Glomerular endothelial cell (primary cell): ENCODE data around the gene HEXB. TPM values are rescaled to one million over a fixed set of nuclear protein-coding genes. Genes with fewer than 3 reads are reported as not detected.
"Not testable (repeated sequence)": the region's sequence is repeated elsewhere in the genome, so short reads cannot be mapped to it uniquely, and the experiment has no call there.

Source experiments
- DNase-seq: peaks from one replicate; pipeline ENCODE4 v3.0.0-alpha.2; 2011; ENCODE audit warnings: low read depth, low spot score; ENCODE audit errors: extremely low read depth
- total RNA-seq: library from RNA; depleted of rRNA; stranded (reverse); fragments of >200 nt; gene quantifications from 2 replicates; pipeline ENCODE4 v1.2.3, GENCODE V29; 2015

HEXB gene
- total RNA-seq, 1 donor from 2014 or later = 234 TPM

GRCh38 chr5:74657165-74657564 lies 27.9 kb upstream of the HEXB start:
- DNase-seq = no peak

- no peak for DNase-seq
These were observed 25.9 kb upstream of the HEXB start for GRCh38 chr5:74659172-74659571.

- no peak for DNase-seq
These were observed 24.9 kb upstream of the HEXB start for GRCh38 chr5:74660140-74660539.

DNA sequence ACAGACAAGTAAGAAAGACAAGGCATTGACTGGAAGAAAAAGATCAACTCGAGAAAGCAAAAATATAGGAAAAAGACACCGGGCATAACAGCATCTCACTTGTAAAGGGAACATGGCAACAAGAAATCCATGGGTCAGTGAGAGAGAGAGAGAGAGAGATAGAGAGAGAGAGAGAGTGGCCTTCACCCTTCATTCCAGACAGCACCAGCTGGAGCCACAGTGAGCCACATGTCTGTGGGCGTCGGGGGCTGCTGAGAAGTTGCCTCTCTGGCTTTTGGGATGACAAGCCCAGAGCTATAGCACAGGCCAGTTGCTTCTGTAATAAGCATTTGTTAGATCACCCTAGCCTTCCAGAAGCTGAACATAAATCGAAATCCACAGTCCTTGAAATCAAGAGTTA lies 24.2 kb upstream of the HEXB start:
- no peak for DNase-seq

GRCh38 chr5:74664551-74664950 lies 20.5 kb upstream of the HEXB start:
- DNase-seq = no peak

GRCh38 chr5:74665273-74665672 lies 19.8 kb upstream of the HEXB start:
- no peak for DNase-seq

DNA sequence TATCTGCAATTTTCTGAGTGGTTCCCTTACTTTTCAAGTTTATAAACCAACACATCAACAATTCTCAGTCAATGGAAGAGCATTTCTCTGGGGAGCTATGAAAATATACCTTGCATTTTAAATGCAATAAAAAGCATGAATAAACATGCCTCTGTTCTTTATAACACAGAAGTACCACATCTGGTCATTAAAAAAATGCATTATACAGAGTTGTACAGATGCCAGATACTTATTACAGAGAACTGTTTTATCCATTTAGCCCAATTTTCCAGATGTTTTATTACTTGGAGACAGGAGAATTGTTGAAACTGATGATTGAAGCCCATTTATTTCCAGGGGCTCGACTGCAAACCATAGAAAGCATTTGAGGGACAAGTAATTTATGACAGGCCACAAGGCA lies 19.2 kb upstream of the HEXB start:
- no peak for DNase-seq

DNA sequence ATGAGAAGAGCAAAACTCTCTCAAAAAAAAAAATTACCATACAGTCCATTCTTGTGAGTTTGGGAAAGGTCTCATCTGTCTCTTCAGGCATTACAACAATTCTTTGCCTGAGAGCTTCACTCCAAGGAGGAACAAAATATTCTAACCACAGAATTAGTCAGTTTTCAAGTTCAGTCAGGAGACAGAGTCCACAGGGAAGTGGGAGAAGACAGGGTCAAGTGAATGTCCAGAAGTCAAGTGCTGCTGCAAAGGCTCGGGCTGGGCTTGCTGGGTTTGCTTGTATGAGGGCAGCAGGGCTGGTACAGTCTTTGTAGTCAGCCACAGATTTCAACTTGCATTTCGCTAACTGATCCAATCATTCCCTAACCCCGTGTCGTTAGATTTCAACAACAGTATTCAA lies 17.6 kb upstream of the HEXB start:
- no peak for DNase-seq

GRCh38 chr5:74669821-74670220 lies 15.2 kb upstream of the HEXB start:
- DNase-seq = no peak

DNA sequence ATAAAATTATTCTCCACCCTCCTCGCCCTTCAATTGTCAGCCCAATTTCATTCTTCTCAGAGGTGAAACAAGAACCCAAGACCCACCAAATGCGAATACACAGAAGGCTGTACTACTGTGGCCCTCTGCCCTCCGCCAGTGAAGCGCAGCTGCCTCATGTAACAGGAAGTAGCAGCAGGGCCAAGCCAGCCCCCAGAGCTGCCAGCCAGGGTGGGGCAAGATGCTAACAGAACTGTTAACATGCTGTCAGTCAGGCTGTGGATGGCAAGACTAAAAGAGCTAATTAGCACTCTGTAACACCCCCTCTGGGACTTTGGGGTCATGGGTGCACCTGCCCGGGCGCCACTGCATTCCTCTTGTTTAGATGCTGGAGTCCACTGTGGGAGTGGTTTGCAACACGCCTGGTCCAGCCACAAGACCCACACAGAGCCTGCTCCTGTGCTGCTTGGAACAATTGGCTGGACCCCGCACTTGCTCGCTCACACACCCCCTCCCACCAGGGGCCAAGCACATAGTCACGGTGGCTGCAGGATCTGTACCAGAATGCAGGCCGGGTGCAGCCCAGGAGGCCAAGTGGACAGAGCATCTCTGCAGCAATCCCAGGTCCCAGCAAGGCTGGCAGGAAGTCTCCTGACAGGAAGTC lies 14.5 kb upstream of the HEXB start:
- no peak for DNase-seq

DNA sequence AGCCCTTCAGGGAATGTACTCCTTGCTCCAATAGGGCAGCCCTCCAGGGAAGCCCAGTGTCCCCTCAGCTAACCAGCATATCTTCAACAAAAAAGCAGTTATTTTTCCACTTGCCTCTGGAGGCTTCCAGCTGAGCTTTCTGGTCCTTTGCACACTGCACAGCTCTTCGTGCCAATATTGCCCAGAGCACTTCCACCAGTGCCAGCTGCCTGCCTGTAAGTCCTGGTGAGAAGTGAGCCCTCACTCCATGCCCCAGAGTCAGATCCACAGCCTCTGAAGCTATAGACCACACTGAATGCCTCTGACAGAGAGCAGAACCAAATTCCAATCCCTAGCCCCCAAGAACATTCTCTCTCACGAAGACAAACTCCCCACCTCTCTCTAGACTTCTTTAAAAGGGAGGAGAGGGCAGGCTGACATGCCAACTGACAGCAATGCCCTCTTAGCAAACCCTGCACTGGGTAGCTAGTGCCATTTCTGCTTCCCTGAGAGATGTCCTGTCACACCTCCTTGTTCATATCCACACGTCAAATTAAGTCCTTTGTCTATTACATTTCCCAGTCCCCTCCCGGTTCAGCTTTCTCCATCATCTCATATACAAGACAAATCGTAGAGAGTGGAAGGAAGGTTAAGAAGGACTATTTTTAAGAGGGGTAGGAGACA lies 12.7 kb upstream of the HEXB start:
- DNase-seq = no peak

DNA sequence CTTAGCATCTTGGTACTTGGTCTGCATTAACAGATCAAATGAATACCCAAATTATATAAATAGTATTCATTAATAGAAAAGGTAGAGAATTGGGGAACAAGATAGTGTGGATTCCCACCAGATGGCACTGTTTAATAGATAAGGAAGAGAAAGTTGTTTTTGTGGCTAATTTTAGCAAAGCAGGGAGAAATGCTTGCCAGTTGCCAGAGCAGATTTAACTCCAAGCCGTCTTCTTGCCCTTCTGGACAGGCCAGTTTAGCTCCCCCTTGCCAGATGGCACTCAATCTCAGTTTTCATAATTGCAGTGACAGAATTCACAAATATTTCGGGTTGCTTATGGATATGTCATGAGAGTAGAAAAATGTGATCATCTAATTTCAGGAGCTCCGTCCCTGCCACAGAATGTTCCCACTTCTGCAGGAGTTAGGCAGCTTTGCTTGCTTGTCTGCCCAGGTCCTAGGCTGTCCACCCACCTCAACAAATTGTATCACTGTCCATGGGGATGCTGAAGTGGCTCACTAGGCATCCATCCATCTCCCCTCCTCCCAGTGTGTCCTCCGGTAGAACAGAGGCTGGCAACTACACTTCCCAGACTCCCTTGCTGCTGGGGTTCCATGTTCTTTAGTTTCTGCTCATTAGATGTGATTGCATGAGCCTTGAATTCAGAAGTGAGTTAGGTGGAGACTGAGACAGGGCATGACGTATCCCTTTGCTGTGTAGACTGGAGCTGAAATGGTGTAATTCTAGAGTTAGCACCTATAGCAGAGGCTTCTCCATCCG lies 11.8 kb upstream of the HEXB start:
- no peak for DNase-seq

DNA sequence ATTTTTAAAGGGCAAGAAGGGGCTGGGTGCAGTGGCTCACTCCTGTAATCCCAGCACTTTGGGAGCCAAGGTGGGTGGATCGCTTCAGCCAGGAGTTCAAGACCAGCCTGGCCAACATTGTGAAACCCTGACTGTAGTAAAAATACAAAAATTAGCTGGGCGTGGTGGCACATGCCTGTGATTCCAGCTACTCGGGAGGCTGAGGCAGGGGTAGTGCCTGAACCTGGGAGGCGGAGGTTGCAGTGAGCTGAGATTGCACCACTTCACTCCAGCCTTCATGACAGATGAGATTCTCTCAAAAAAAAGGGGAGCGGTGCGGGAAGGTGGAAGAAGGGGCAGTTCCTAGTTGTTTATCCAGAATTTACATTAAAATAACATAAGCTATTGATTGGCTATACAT lies 8.6 kb upstream of the HEXB start:
- not testable (repeated sequence) for DNase-seq

DNA sequence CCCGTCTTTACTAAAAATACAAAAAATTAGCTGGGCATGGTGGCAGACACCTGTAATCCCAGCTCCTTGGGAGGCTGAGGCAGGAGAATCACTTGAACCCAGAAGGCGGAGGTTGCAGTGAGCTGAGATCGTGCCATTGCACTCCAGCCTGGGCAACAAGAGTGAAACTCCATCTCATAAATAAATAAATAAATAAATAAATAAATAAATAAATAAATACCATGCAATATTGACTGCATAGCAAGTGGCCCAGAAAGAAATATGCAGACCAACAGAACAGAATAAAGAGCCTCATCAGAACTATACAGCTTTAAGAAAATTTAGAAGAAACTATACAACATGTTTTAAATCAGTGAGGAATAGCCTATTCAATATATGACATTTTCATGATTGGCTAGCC lies 6.9 kb upstream of the HEXB start:
- DNase-seq = not testable (repeated sequence)

DNA sequence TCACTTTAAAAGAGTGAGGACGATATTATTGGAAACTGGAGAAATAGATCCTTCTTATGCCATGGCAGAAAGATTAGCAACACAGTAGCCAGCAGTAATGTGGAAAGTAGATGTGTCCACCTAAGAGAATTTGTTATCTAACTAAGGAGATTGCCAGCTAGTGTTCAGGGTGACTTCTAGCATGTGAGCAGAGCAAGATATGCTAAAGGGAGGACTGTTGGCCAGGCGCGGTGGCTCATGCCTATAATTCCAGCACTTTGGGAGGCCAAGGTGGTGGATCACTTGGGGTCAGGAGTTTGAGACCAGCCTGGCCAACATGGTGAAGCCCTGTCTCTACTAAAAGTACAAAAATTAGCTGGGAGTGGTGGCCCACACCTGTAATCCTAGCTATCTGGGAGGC lies 5.7 kb upstream of the HEXB start:
- DNase-seq = not testable (repeated sequence)

GRCh38 chr5:74679966-74680365 lies 5.1 kb upstream of the HEXB start:
- DNase-seq = no peak

DNA sequence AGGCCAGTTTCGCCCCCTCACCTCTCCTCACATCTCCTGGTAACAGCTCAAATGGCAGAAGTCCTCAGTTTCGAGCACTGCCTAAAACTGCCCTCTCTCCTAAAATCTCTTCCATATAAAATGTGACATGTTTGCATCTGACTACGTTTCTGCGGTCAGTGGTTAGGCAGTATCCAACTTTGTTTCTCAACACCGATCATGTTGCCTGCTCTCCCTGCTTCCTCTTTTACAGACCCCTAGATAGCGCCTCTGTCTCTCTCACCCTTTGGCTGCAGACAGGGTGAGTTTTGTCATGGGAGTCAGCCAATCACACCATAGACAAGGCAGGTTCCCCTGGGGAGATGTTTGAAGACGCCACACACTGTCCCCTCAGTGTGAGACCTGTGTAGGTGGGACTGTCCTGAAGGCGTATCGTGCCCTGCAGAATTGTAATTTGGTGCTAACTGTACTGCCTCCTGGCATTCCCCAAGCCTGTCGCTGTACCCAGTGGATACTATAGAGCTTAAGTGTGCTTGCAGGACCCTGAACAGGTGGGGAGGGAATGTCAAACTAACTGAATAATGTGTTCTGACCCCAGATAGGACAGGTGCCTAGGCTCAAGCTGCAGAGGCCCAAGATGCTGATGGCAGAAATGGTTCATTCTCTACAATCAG lies 1.1 kb downstream of the HEXB start:
- no peak for DNase-seq

DNA sequence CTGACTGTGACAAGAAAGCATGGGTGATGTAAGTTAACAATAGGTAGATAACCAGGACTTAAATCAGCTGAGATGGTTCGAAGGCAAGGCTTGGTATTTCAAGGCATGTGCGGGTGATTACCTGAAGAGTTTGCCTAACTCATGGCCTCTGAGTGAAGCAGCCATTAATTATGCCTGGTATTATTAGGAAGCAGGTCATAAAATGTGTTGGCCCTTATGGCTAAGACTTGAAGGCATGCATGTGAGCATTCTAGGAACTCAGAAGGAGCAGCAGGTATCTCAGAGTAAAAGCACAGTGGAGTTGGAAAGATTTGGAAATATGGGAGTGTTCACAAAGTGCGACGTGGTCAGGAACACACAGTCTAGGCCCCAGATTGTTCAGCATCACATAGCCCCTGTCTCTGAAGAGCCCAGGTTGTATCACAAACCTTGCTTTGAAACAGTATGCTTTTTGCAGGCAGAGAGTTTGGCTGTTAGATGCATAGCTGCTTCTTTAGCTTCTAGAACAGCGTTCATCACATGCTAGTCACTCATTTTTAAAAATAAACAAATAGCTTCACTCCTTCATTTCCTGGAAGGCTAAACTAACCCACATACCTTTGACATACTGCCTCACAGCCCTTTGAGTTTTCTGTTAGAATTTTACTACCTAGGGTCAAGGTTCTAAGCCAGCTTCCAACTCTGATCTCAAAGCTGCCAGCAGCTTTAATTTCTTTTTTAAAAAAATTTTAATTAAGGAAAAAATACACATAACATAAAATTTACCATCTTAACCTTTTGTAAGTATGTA lies 2.1 kb downstream of the HEXB start:
- DNase-seq = no peak

DNA sequence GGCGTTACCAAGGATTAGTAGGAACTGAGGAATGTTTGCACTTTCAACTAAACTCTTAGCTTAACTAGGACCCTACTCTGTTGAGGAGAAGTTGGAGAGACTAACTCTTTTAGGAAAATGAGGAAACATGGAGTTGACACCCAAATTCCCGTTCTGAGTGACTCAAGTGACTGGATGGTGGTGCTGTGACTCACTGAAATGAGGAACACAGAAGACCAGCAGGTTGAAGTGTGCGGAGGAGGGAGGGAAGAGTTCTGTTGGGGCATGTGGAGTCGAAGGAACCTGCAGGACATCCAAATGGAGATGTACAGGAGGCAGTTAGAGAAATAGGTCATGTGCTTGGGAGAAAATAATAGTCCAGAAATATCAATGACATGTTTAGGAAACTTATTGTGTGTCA lies 8.2 kb downstream of the HEXB start:
- no peak for DNase-seq

- DNase-seq = no peak
These were observed 32.6 kb downstream of the HEXB start for GRCh38 chr5:74717596-74717995.

DNA sequence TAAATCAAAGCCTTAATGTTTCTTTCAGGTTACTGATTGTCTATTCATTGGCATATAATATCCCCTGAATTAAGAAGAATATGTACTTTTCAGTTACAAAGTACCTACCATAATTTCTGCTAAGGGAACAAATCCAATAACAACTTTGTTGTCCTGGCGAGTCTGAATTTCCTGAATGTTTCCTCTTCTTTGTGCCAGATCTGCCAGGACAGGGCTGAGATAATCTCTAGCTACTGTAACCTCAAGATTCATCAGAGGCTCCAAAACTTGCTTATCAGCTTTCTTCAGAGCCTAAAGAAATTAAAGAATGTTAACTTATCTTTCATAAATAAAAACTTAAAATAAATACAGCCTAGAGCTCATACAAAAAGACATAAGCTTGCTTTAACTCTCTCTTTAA lies 37.2 kb downstream of the HEXB start:
- DNase-seq = no peak
